NCI-H345 (cell line): ENCODE measurements around the gene FKBP15.
"Not testable (repeated sequence)": the region's sequence is repeated elsewhere in the genome, so short reads cannot be mapped to it uniquely, and the experiment has no call there.

Experiments
- DNase-seq: peaks from one replicate; lab custom pipeline; 2025; lab: John Stamatoyannopoulos, UW

FKBP15 gene

DNA sequence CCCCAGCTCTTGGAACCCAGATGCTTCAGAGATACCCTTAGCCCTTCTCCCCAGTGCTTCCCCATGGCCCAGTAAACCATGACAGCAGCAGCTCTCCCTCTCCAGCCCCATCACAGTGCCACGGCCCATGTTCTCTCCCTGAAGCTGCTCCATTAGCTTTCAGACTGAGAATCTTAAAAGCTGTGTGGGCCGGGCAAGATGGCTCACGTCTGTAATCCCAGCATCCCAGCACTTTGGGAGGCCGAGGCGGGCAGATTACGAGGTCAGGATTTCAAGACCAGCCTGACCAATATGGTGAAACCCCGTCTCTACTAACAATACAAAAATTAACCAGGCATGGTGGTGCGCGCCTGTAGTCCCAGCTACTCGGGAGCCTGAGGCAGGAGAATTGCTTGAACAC lies 71.5 kb downstream of the FKBP15 start:
- not testable (repeated sequence) for DNase-seq

DNA sequence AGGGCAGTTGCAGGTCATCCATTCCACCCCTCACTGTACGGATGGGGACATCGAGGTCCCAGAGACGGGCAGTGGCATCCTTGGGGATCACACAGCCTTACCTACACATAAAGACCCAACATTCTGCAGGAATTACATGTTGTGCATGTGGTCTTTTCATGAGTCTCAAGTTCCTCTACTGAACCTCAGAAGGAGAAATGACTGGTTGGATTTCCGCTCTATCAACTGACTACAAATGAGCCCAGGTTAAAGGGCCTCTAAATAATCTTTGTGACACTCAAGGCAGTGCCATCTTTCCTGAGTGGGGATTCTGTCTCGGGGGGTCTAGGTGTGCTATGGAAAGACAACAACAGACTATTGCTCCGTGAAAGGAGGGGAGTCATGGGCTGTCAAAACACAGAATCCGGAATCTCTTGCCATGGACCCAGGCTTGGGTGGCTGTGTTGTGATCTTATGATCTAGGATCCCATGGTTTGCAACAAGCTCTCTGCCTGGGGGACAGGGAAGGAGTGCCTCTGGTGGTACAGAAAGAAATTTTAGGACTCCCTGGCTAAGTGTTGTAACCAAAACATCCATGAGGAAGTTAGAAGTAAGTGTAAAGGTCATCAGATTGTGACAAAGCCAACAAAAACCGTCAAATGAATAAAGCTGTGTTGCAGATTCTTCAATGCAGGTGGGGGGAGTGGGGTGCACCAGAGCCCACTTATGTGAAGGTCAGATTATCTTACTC lies 72.1 kb downstream of the FKBP15 start:
- no peak for DNase-seq

DNA sequence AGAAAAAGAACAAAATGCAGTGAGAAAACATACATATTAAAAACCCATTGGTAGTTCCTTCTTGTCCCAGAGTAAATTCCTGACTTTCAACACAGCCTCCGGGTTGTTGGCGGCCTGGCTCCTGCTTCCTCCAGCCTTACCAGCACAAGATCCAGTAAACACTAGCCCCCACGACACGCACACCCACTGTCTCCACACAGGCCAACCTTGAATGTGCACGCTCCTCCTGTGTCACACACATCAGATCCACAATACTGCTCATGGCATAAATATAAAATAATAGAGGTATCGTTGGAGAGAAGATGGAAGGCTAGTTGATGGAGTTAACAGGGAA lies 72.7 kb downstream of the FKBP15 start:
- no peak for DNase-seq

DNA sequence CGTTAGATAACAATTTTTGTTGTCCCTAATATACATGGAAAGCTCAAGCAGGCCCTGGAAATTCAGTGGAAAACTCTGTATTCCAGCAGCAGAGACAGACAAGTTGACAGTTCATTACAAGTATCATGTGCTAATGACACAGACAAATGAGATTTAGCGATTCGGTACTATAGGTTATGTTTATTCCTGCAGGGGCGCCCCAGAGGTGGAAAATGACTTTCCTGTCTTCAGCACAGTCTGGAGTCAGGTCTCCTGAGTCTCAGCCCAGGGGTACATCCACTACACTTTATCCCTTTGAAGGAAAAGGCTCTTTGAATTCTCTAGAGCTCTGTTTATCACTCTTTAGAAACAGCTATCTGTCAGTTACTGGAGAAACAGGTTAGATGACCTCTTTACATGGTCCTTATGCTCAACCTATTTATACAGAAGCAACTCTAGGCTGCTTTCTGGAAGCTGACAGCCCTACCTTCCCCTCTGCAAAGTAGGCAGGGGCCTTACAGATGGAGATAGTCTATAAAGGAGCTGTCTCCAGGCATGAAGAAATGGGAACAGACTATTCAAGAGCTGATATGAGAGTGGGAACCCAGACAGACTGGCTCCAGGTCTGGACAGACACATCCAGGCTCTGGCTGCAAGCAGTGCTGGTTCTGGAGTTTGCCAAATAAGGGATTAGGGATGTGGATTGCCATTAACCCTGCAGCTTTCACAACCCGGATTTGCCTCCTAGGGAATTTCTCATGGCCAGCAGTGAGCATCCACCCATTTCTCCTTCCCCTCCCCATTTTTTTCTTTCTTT lies 77.4 kb downstream of the FKBP15 start:
- no peak for DNase-seq

DNA sequence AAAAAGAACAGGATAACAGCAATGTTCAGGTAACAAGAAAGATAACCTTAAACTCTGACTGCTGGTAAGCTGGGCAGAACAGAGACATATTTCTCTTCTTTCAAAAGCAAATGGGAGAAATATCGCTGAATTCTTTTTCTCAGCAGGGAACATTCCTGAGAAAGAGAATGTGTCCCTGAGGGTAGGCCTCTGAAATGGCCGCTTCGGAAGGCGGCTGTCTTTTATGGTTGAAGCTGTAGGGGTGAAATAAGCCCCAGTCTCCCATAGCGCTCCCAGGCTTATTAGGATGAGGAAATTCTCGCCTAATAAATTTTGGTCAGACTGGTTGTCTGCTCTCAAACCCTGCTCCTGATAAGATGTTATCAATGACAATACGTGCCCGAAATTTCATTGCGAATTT lies 80.2 kb downstream of the FKBP15 start:
- not testable (repeated sequence) for DNase-seq

DNA sequence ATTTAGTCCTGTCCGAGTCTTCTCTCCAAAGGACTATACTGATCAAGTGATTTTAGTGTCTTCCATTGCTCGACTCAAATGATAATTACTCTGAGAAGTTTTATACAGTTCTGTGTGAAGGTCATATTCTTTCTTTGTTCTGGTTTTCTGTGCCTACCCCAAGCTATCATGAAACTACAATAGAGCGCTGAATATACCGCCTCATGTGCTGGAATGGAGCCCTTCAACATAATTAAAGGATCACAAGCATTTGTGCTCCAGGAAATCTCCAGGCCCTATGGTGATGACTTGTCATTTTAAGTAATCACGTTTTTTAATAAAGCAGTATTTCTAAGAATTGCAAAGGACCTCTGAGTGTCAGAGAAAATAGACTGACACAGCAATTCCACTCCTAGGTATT lies 81.1 kb downstream of the FKBP15 start:
- no peak for DNase-seq

DNA sequence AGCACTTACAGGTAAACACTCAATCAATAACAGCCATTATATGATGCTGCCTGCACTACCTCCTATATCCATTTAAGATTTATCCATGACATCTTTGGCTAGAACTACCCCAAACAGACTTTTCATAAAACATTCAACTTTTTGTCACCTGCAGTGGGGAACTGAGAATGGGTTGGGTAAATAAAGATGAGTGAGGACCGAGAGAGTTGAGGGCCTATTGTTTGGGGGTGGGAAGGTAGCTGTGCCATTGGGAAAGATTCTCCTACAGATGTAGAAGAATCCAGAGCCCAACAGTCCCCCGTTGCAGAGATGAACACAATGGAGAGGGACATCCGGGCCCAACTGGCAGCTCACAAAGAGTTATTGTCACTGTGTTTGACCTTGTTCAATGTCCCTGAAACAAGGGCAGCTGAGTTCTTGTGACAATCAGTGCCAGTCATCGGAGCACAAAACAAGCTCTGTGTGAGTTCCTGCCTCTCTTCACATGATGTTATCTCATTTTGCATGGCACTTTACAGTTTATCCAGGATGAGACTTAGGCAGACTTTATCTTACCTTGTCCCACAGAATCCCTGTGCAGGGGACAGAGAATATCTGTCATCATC lies 81.8 kb downstream of the FKBP15 start:
- DNase-seq: no peak

DNA sequence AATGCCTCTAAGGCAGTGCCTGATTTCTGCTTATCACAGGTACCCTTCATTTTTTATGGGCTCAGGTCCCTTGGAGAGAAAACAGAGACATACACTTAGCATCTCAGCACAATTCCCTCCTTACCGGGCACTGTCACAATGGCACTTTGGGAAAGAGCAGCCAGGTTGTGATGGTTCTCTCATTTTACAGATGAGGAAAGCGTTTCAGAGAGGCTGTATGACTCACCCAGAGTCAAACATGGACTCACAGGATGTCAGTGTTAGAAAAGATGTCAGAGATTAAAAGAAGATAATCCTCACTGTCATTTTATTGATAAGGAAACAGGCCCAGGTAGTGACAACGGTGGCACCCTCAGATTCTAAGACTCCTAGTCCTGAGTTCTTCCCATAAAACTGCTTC lies 82.3 kb downstream of the FKBP15 start:
- DNase-seq: no peak

DNA sequence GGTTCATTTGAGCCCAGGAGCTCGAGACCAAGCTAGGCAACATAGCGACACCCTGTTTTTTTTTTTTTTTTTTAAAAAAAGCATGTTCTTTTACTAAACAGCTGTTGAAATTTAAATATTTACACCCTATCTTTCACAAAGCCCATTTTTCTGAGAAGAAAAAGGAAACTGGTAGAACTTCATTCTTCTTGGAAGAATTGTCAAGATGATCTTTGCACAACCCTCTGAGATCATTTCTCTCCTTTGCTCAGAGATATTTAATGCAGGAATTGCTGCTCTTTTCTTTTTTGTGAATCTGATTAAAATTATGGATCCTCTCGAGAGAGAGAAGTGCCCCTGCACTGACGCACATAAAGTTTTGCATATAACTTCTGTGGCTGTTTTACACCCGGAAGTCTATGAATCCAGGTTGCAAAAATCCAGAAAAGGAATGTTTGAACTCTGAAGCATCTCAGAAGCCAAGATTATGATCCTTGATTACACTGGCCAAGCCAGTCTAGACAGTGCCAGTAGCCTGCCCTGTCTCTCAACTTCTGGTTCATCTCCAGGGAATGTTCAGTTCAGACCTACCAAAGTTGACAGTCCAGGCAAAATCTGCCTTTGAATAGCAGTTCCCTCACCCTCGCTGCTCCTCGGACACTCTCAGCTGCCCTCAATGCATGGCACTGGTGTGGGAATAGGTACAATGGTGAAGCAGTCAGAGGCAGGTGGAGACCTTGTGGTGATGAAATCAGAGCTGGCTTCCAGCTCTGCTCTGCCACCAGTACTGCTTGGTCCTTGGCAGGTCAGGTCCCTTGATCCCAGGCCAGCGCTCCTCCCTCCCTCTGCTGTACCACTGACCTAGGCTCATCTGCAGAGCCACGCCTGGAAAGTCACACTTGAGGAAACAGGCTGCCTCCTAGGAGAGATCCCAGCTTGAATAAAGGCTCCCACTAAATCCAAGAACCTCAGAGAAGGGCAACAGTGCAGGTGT lies 83.6 kb downstream of the FKBP15 start:
- DNase-seq: no peak

DNA sequence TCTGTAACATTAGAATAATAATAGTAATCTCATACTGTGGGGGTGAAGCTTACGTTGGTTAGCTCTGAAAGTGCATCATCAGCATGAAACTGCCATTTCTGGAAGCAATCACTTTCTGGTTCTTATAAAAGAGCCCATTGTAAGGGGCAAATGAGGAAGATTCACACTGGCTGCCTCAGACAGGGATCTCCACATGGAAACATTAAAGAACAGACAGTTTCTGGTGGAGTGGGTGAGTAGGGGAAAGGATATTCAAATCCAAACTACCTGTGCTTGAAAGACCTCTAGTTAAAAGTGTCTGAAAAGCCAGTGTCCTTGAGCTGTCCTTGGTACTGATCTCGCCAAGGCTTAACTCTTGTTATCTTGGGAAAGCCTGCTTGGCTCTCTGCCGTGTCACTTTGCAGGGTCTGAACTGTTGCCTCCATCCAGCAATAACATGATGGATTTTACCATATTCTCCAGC lies 89.4 kb downstream of the FKBP15 start:
- DNase-seq: no peak

DNA sequence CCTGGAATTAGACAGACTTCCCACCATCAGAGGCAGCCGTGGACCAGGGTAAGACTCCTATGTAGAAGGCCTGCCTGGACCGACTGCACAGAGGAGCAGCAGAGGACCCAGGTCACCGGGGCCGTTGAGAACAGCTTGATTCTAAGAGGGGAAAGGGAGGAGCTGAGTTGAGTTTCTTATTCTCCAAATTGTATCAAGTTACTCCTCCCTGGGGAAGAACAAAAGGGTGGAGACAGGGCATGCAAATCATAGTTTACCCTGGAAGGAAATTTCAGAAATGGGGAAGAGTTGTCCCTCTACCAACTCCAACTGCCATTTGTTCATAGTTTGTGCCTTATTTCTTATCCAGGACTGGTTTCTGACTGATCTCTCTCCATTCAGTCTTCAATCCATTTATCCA lies 91.2 kb downstream of the FKBP15 start:
- DNase-seq: no peak

DNA sequence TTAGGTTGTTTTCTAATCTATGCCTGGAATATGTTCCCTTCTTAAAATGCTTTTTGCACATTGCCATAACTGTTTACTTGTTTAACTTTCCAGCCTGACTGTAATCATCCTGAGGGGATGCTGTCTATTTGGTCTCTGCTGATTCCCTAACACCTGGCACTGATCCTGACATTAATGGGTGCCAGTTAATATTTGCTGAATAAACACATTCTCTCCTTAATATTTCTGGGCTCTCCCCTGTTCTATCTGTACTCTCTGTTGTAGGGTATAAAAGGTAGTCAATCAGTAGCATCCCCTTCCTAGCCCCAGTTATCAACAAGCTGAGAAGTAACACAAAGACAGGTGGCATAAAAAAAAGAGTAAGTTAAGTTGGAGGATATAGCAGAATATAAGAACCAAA lies 91.6 kb downstream of the FKBP15 start:
- no peak for DNase-seq

DNA sequence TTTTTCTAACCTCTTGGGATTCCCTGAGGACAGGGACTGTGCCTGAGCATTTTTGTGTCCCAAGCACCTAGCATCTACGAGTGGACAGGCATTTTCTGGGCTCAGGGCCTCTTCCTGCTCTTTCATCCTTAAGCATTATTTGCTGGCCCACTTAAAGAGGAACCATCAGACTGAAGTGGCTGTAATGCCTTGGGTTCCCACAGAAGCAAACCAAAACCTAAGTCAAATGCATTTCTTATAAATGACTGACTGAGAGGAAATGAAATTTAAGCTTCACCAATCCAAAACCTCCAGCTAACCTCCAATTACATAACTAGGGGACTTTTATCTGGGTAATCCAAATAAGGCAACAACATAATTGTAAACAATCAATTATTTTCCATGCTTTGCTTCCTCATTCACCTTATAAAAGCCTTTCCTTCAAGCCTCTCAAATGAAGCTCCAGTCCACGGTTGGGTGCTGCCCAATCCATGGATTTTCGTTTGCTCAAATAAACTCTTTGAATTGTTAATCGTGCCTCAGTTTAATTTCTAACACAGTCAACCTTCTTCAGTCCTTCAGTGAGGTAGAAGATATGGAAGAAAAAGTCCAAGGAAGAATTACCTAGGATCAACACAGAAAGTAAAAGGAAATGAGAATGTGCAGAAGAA lies 95.6 kb downstream of the FKBP15 start:
- no peak for DNase-seq

DNA sequence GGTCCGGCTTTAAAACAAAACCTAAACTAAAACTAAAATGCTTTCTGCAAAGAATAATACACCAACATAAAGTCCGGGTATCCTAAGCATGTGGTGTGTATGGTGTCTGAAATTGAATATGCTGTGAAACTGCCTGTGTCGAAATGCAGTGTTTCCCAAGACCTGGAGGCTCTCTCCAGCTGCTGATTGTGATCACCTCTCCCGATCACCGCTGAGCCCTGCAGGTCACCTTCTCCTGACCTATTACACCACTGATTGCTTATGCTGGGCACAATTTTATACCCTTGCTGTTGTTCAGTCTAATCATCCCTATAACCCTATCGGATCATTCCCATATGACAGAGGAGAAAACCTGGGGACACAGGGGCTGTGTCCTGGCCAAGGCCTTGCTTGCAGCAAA lies 102.2 kb downstream of the FKBP15 start:
- DNase-seq: not testable (repeated sequence)
